H1 (cell line): Measurements from ENCODE around the gene RTF1. TPM values are rescaled to one million over a fixed set of nuclear protein-coding genes. Genes with fewer than 3 reads are reported as not detected.
A peak's percentile ranks its signal among the peaks of the same experiment; 100 is the strongest.

Experiments used
- BCL11A ChIP-seq, 2 experiments: IDR thresholded peaks; one replicate each; pipeline ENCODE4 v1.6.1; 2011; ENCODE audit warnings: low read depth in 2 of 2, low read length in 2 of 2, mild to moderate bottlenecking in 2 of 2
- BRCA1 ChIP-seq: IDR thresholded peaks from 2 replicates; pipeline ENCODE4 v1.6.1; 2012; ENCODE audit warnings: low read depth, low read length, improper control_type of control experiment
- CBX5 ChIP-seq: fragments of 300-800, 300-1000 bp; sonication (generic); IDR thresholded peaks from 2 replicates; pipeline ENCODE4 v1.7.1; 2016; ENCODE audit warnings: antibody characterized with exemption, low read length, low read depth
- CHD2 ChIP-seq: IDR thresholded peaks from 2 replicates; pipeline ENCODE4 v1.6.1; 2012; ENCODE audit warnings: low read length, improper control_type of control experiment
- GTF2F1 ChIP-seq: IDR thresholded peaks from 2 replicates; pipeline ENCODE4 v1.6.1; 2012; ENCODE audit warnings: low read depth, low read length, improper control_type of control experiment, borderline replicate concordance
- JUND ChIP-seq: IDR thresholded peaks from 2 replicates; pipeline ENCODE4 v1.6.1; 2011; ENCODE audit warnings: mild to moderate bottlenecking, improper control_type of control experiment, low read length
- KDM1A ChIP-seq: fragments of 200-600, 300-600 bp; sonication (generic); IDR thresholded peaks from 2 replicates; pipeline ENCODE4 v1.7.1; 2016; ENCODE audit warnings: mild to moderate bottlenecking, low read length, borderline replicate concordance
- MAFK ChIP-seq: IDR thresholded peaks from 2 replicates; pipeline ENCODE4 v1.6.1; 2012; ENCODE audit warnings: low read depth, mild to moderate bottlenecking, improper control_type of control experiment, low read length
- NANOG ChIP-seq: IDR thresholded peaks from 2 replicates; pipeline ENCODE4 v1.6.1; 2011; ENCODE audit warnings: low read length, low read depth, mild to moderate bottlenecking, inconsistent platforms; ENCODE audit not compliant: insufficient read depth, poor library complexity, severe bottlenecking
- NRF1 ChIP-seq: IDR thresholded peaks from 2 replicates; pipeline ENCODE4 v1.6.1; 2011; ENCODE audit warnings: mild to moderate bottlenecking, low read depth, low read length, improper control_type of control experiment
- PHF8 ChIP-seq: fragments of 200-600 bp; sonication (generic); conservative IDR thresholded peaks from 2 replicates; pipeline ENCODE4 v1.7.1; 2012; ENCODE audit warnings: low read depth, mild to moderate bottlenecking, inconsistent platforms, low read length, moderate library complexity
- POLR2A ChIP-seq, 2 experiments: IDR thresholded peaks; 1 replicate in 1 of 2; 2 replicates in 1 of 2; pipeline ENCODE4 v1.6.1; 2011; ENCODE audit warnings: low read depth in 2 of 2, low read length in 2 of 2, mild to moderate bottlenecking in 2 of 2; ENCODE audit errors: control extremely low read depth in 1 of 2
- RFX5 ChIP-seq: IDR thresholded peaks from 2 replicates; pipeline ENCODE4 v1.6.1; 2011; ENCODE audit warnings: low read depth, low read length, improper control_type of control experiment, borderline replicate concordance
- RXRA ChIP-seq: IDR thresholded peaks from 2 replicates; pipeline ENCODE4 v1.6.1; 2011; ENCODE audit warnings: low read depth, mild to moderate bottlenecking, low read length, moderate library complexity; ENCODE audit not compliant: insufficient read depth
- SIN3A ChIP-seq, 2 experiments: IDR thresholded peaks in 1 of 2; conservative IDR thresholded peaks in 1 of 2; 2 replicates each; pipeline ENCODE4 v1.6.1; 2011 to 2012; ENCODE audit warnings: low read length in 2 of 2, improper control_type of control experiment in 1 of 2, low read depth in 1 of 2, mild to moderate bottlenecking in 1 of 2
- SIRT6 ChIP-seq: IDR thresholded peaks from one replicate; pipeline ENCODE4 v1.7.1; 2012; ENCODE audit warnings: low read length, inconsistent platforms
- SP1 ChIP-seq: IDR thresholded peaks from 2 replicates; pipeline ENCODE4 v1.6.1; 2011; ENCODE audit warnings: low read depth, low read length
- SP4 ChIP-seq: IDR thresholded peaks from 2 replicates; pipeline ENCODE4 v1.6.1; 2012; ENCODE audit warnings: low read length, inconsistent platforms
- SRF ChIP-seq: IDR thresholded peaks from 2 replicates; pipeline ENCODE4 v1.6.1; 2011; ENCODE audit warnings: mild to moderate bottlenecking, low read depth, low read length, moderate library complexity
- SUZ12 ChIP-seq: fragments of 200-600 bp; sonication (generic); IDR thresholded peaks from 2 replicates; pipeline ENCODE4 v1.6.1; 2012; ENCODE audit warnings: mild to moderate bottlenecking, inconsistent platforms, low read length, moderate library complexity, mixed read lengths
- TAF1 ChIP-seq: IDR thresholded peaks from 2 replicates; pipeline ENCODE4 v1.6.1; 2011; ENCODE audit warnings: mild to moderate bottlenecking, low read depth, low read length
- TAF7 ChIP-seq: optimal IDR thresholded peaks from 2 replicates; pipeline ENCODE3; 2011; ENCODE audit warnings: low read depth, mild to moderate bottlenecking, inconsistent platforms, low read length, moderate library complexity, borderline replicate concordance
- TCF12 ChIP-seq: IDR thresholded peaks from 2 replicates; pipeline ENCODE4 v1.6.1; 2011; ENCODE audit warnings: low read depth, mild to moderate bottlenecking, low read length
- YY1 ChIP-seq: IDR thresholded peaks from 2 replicates; pipeline ENCODE4 v1.6.1; 2011; ENCODE audit warnings: low read depth, mild to moderate bottlenecking, low read length
- ZNF274 ChIP-seq: IDR thresholded peaks from 2 replicates; pipeline ENCODE4 v1.7.0; 2012; ENCODE audit warnings: low read length, borderline replicate concordance; ENCODE audit errors: extremely low read depth
- polyA plus RNA-seq, 7 experiments: library from polyadenylated mRNA; depleted of rRNA in 3 of 7; stranded (reverse) in 5 of 7; unstranded in 2 of 7; fragments of >200 nt in 5 of 7; fragments of 200-250 nt in 2 of 7; gene quantifications; 1 replicate in 5 of 7; 2 replicates in 1 of 7; 4 replicates in 1 of 7; pipeline versions ENCODE4 v1.2.1 to v1.2.3, GENCODE V29; 2011 to 2013; ENCODE audit warnings: missing spikeins in 2 of 7, mixed read lengths in 2 of 7
- total RNA-seq: library from RNA; stranded (reverse); fragmentation: NEBNext Ultra II Directional; extraction: Animal tissue kit (Norgen Biotek cat#: 25700); gene quantifications from 2 replicates; pipeline ENCODE4 v1.2.1, GENCODE V29; 2021
- TF ChIP-seq, protein P1 (sequence below): IDR thresholded peaks from 2 replicates; pipeline ENCODE4 v1.6.1; 2012; ENCODE audit warnings: inconsistent platforms

The RTF1 gene
- total and polyA plus RNA-seq, 2 of the 8 experiments (the other 6 are each of a cell fraction or from before 2014, with no cell fraction given) = 22.6 to 47.7 TPM

DNA sequence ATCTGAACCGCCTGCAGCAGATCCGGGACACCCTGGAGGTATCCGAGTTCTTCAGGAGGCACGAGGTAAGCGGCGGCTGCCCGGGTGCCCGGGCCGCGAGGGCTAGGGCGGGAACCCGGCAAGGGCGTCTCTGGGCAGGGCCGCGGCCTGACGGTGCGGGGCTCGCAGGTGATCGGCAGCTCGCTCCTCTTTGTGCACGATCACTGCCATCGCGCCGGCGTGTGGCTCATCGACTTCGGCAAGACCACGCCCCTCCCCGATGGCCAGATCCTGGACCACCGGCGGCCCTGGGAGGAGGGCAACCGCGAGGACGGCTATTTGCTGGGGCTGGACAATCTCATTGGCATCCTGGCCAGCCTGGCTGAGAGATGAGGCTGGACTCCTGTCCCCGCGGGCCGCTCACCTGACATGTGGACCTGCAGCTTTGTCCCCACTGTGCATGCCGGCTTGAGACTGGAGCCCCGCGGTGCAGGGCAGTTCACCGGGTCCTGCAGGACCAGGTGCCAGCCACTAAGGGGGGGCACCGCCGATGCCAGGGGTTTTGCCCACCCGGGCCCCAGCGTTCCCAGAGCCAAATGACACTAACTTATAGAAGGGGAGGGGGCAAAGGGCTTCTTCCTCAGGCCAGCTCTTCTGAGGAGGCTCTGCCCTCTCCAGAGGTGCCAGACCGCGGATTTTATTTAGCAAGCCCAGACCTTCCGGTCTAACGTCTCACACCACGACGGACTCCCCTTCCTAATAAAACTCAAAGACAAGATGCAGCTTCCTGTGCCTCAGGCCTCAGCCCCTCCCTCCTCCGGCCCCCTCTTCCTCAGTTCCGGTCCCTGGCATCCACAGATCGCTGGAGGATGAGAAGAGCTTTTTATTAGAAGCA, 86.1 kb downstream of the RTF1 start (continued):
- TF ChIP-seq GTF2F1 = no peak
- no peak for TF ChIP-seq MAFK
- no peak for TF ChIP-seq SP1
- TF ChIP-seq, protein P1, sequence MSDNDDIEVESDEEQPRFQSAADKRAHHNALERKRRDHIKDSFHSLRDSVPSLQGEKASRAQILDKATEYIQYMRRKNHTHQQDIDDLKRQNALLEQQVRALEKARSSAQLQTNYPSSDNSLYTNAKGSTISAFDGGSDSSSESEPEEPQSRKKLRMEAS = peak; percentile 73
- TF ChIP-seq PHF8 = no peak
- TF ChIP-seq TAF1 = no peak
- no peak for TF ChIP-seq CBX5
- no peak for TF ChIP-seq BRCA1
- TF ChIP-seq SP4 = no peak
- peak; percentile 29 for TF ChIP-seq SUZ12
- no peak for TF ChIP-seq SRF
- TF ChIP-seq RFX5 = no peak
- TF ChIP-seq TAF7 = no peak
- no peak for TF ChIP-seq RXRA
- no peak for TF ChIP-seq NANOG
- no peak for TF ChIP-seq JUND
- no peak for TF ChIP-seq NRF1
- TF ChIP-seq SIN3A (conservative IDR thresholded peaks at IDR 0.05 in 1 of 2, IDR thresholded peaks at IDR 0.05 in 1 of 2; ENCODE audit: low read depth in 1 of 2, low read length in 2 of 2) = no peak
- no peak for TF ChIP-seq BCL11A (IDR thresholded peaks at IDR 0.05; ENCODE audit: low read depth in 2 of 2, low read length in 2 of 2)
- TF ChIP-seq KDM1A = no peak
- no peak for TF ChIP-seq POLR2A (IDR thresholded peaks at IDR 0.05; ENCODE audit: control extremely low read depth in 1 of 2, low read depth in 2 of 2, low read length in 2 of 2)
- TF ChIP-seq YY1 = no peak
- TF ChIP-seq SIRT6 = no peak
- TF ChIP-seq CHD2 = no peak
- no peak for TF ChIP-seq ZNF274
- no peak for TF ChIP-seq TCF12
